Keratinocyte (primary cell): ENCODE data around the gene AUP1. TPM values are rescaled to one million over a fixed set of nuclear protein-coding genes. Genes with fewer than 3 reads are reported as not detected.

ENCODE experiments used
- DNase-seq: peaks from one replicate; pipeline ENCODE4 v3.0.0-alpha.2; 2011; ENCODE audit warnings: low read depth, missing footprints, low spot score
- FAIRE-seq: peaks from 2 replicates; lab custom pipeline; 2011; peaks lifted over from hg19 to GRCh38; lab: Jason Lieb, UNC
- H2AFZ ChIP-seq: 2 replicates; pipeline ENCODE4 v1.6.0; 2012; ENCODE audit warnings: low read length, control low read depth, inconsistent platforms; ENCODE audit not compliant: control insufficient read depth
- H3K27ac ChIP-seq: 2 replicates; pipeline ENCODE4 v1.5.1; 2011; ENCODE audit warnings: low read length; ENCODE audit not compliant: control insufficient read depth, insufficient read depth
- H3K27me3 ChIP-seq: 3 replicates; pipeline ENCODE4 v1.6.0; 2011; ENCODE audit warnings: low read length; ENCODE audit not compliant: control insufficient read depth, insufficient read depth; ENCODE audit errors: extremely low read depth
- H3K36me3 ChIP-seq, 2 experiments: 2 replicates in 1 of 2; 3 replicates in 1 of 2; pipeline ENCODE4 v1.5.1; 2011; ENCODE audit warnings: low read length in 2 of 2, mild to moderate bottlenecking in 1 of 2; ENCODE audit not compliant: control insufficient read depth in 2 of 2, insufficient read depth in 2 of 2; ENCODE audit errors: extremely low read depth in 1 of 2
- H3K4me1 ChIP-seq: 3 replicates; pipeline ENCODE4 v1.5.1; 2011; ENCODE audit warnings: low read length; ENCODE audit not compliant: control insufficient read depth, insufficient read depth; ENCODE audit errors: extremely low read depth
- H3K4me2 ChIP-seq: 3 replicates; pipeline ENCODE4 v1.6.0; 2011; ENCODE audit warnings: low read depth, low read length; ENCODE audit not compliant: control insufficient read depth, insufficient read depth; ENCODE audit errors: extremely low read depth
- H3K4me3 ChIP-seq, 3 experiments: fragments of 200-600 bp in 1 of 3; sonication (generic) in 1 of 3; 2 replicates in 2 of 3; 3 replicates in 1 of 3; pipeline ENCODE4 v1.5.1; 2011 to 2016; ENCODE audit warnings: low read length in 3 of 3, mild to moderate bottlenecking in 3 of 3, control low read depth in 2 of 3, inconsistent platforms in 1 of 3, low read depth in 1 of 3, mixed read lengths in 1 of 3, mixed run types in 1 of 3, moderate library complexity in 1 of 3; ENCODE audit not compliant: control insufficient read depth in 2 of 3, insufficient read depth in 2 of 3; ENCODE audit errors: extremely low read depth in 1 of 3
- H3K79me2 ChIP-seq: 2 replicates; pipeline ENCODE4 v1.6.0; 2012; ENCODE audit warnings: low read length; ENCODE audit not compliant: control insufficient read depth, insufficient read depth
- H3K9ac ChIP-seq: 3 replicates; pipeline ENCODE4 v1.6.0; 2011; ENCODE audit warnings: low read length; ENCODE audit not compliant: control insufficient read depth, insufficient read depth; ENCODE audit errors: extremely low read depth
- H3K9me1 ChIP-seq: 3 replicates; pipeline ENCODE4 v1.6.0; 2011; ENCODE audit warnings: low read length; ENCODE audit not compliant: control insufficient read depth, insufficient read depth; ENCODE audit errors: extremely low read depth
- H3K9me3 ChIP-seq: 2 replicates; pipeline ENCODE4 v1.5.1; 2012; ENCODE audit warnings: low read depth, low read length; ENCODE audit not compliant: control insufficient read depth
- H4K20me1 ChIP-seq: 3 replicates; pipeline ENCODE4 v1.6.0; 2011; ENCODE audit warnings: low read length; ENCODE audit not compliant: control insufficient read depth, insufficient read depth; ENCODE audit errors: extremely low read depth
- EZH2 ChIP-seq: IDR thresholded peaks from one replicate; pipeline ENCODE4 v1.6.1; 2012; ENCODE audit warnings: inconsistent platforms, mild to moderate bottlenecking, low read length, moderate library complexity
- dilution Hi-C: fragments of 300-500 bp; cut with MboI; formaldehyde crosslinking; loops from one replicate; pipeline ENCODE4 v1.7.0; 2020; ENCODE audit warnings: low sequenced_read_pairs; ENCODE audit not compliant: extremely low pct_ligation_motif_present
- polyA plus RNA-seq, 5 experiments: library from polyadenylated mRNA; depleted of rRNA in 3 of 5; stranded (reverse) in 3 of 5; stranded (forward) in 1 of 5; unstranded in 1 of 5; fragments of >200 nt; gene quantifications; 1 replicate in 1 of 5; 2 replicates in 3 of 5; 3 replicates in 1 of 5; pipeline versions ENCODE4 v1.2.1 to v1.2.3, GENCODE V29; 2011 to 2012; ENCODE audit warnings: missing spikeins in 2 of 5, low read depth in 1 of 5, low replicate concordance in 1 of 5
- TF ChIP-seq, protein P1 (sequence below), 3 experiments: IDR thresholded peaks in 1 of 3; conservative IDR thresholded peaks in 1 of 3; optimal IDR thresholded peaks in 1 of 3; 2 replicates in 2 of 3; 3 replicates in 1 of 3; pipeline versions ENCODE3 to v1.5.1; 2011; ENCODE audit warnings: low read length in 3 of 3, mild to moderate bottlenecking in 3 of 3, moderate library complexity in 2 of 3, control low read depth in 1 of 3, inconsistent platforms in 1 of 3; ENCODE audit not compliant: insufficient read depth in 2 of 3; ENCODE audit errors: extremely low read depth in 1 of 3

Gene AUP1
- polyA plus RNA-seq, 1 donor (not counting 4 experiments of a cell fraction or from before 2014, with no cell fraction given) = 94.9 TPM

DNA sequence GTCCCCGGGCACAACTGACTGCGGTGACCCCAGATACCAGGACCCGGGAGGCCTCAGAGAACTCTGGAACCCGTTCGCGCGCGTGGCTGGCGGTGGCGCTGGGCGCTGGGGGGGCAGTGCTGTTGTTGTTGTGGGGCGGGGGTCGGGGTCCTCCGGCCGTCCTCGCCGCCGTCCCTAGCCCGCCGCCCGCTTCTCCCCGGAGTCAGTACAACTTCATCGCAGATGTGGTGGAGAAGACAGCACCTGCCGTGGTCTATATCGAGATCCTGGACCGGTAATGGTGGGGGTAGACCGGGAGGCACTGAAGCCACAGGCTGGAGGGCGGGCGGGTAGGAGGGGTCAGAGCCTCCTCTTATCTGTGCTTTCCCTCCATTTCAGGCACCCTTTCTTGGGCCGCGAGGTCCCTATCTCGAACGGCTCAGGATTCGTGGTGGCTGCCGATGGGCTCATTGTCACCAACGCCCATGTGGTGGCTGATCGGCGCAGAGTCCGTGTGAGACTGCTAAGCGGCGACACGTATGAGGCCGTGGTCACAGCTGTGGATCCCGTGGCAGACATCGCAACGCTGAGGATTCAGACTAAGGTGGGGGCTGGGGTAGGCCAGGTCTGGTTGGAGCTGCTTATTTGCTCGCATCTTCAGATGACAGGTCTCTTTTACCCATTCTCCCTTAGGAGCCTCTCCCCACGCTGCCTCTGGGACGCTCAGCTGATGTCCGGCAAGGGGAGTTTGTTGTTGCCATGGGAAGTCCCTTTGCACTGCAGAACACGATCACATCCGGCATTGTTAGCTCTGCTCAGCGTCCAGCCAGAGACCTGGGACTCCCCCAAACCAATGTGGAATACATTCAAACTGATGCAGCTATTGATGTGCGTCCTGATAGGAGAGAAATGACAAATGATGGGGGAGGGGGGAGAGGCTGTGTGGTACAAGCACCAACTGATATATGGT is 1.0 kb upstream of the AUP1 start:
- peak overlapping the region; percentile 98 for H3K9ac ChIP-seq
- dilution Hi-C loops = no loop called here
- H2AFZ ChIP-seq = peak overlapping the region; percentile 75
- H3K4me2 ChIP-seq = peak overlapping the region; percentile 80
- H4K20me1 ChIP-seq = no peaks in the 10 kb centered on the region
- peaks cover 32% of the 10 kb centered on the region for H3K4me1 ChIP-seq
- FAIRE-seq = no peak
- H3K4me3 ChIP-seq = peak overlapping the region; percentile 73 to 93 (median 86)
- peaks cover 25 to 33% of the 10 kb centered on the region in 2 experiments for H3K36me3 ChIP-seq
- TF ChIP-seq, protein P1, sequence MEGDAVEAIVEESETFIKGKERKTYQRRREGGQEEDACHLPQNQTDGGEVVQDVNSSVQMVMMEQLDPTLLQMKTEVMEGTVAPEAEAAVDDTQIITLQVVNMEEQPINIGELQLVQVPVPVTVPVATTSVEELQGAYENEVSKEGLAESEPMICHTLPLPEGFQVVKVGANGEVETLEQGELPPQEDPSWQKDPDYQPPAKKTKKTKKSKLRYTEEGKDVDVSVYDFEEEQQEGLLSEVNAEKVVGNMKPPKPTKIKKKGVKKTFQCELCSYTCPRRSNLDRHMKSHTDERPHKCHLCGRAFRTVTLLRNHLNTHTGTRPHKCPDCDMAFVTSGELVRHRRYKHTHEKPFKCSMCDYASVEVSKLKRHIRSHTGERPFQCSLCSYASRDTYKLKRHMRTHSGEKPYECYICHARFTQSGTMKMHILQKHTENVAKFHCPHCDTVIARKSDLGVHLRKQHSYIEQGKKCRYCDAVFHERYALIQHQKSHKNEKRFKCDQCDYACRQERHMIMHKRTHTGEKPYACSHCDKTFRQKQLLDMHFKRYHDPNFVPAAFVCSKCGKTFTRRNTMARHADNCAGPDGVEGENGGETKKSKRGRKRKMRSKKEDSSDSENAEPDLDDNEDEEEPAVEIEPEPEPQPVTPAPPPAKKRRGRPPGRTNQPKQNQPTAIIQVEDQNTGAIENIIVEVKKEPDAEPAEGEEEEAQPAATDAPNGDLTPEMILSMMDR (optimal IDR thresholded peaks at IDR 0.05 in 1 of 3, IDR thresholded peaks at IDR 0.05 in 1 of 3, conservative IDR thresholded peaks at IDR 0.05 in 1 of 3; ENCODE audit: extremely low read depth in 1 of 3, insufficient read depth in 2 of 3, low read length in 3 of 3) = no peak
- TF ChIP-seq EZH2 = no peak
- peak overlapping the region; percentile 92 for H3K27ac ChIP-seq
- peaks cover 36% of the 10 kb centered on the region for H3K79me2 ChIP-seq
- H3K27me3 ChIP-seq = no peaks in the 10 kb centered on the region
- no peaks in the 10 kb centered on the region for H3K9me3 ChIP-seq
- no peak for DNase-seq
- H3K9me1 ChIP-seq = no peaks in the 10 kb centered on the region

DNA sequence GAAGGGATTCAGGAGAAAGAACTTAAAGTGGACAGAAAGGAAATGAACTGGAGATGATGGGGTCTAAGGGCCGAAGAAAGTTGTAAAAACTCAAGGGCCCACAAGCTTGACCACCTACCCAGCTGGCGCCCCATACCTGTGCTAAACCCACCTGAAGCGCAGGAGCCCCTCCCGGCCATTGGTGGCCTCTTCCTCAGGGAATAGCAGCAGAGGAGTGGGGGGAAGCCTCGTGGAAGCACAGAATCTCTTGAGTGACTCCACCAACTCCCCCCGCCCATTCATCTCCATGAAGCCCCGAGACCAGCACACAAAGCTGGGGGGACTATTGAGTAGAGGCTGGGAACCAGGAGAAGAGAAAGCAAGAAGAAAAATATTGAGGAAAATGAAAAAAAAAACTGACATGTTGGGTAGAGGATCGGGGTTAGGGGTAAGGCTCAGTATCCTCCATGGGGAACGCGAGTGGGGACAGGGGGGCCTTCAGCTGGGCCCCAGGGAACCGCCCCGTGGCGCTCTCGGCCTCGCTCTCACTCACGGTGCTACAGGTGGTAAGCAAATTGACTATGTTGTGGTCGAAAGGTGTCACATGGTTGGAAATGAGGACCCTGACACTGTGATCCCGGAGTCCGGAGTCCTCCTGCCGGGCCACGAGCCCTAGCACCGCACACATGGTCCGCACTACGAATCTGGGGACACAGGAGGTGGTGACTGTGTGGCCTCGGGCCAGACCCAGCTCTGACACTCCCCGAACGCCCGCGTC is 728 bp downstream of the AUP1 start:
- Histone ChIP-seq H4K20me1 (no peaks in the 10 kb centered on the region), H2AFZ (peak overlapping the region; percentile 95)

More for the DNA sequence above, 728 bp downstream of the AUP1 start:
- dilution Hi-C loops = no loop called here
- H3K4me1 ChIP-seq = peaks cover 36% of the 10 kb centered on the region
- peak overlapping the region; percentile 92 for H3K27ac ChIP-seq
- no peaks in the 10 kb centered on the region for H3K9me3 ChIP-seq
- DNase-seq (no peak), FAIRE-seq (no peak)
- peak overlapping the region; percentile 73 to 93 (median 83) for H3K4me3 ChIP-seq
- peak overlapping the region; percentile 75 for H3K4me2 ChIP-seq
- peaks cover 25 to 35% of the 10 kb centered on the region in 2 experiments for H3K36me3 ChIP-seq
- peaks cover 36% of the 10 kb centered on the region for H3K79me2 ChIP-seq
- TF ChIP-seq, protein P1 (optimal IDR thresholded peaks at IDR 0.05 in 1 of 3, IDR thresholded peaks at IDR 0.05 in 1 of 3, conservative IDR thresholded peaks at IDR 0.05 in 1 of 3; ENCODE audit: extremely low read depth in 1 of 3, insufficient read depth in 2 of 3, low read length in 3 of 3) = peak in 1 of 3 experiments; percentile 12
- no peak for TF ChIP-seq EZH2
- H3K27me3 ChIP-seq = no peaks in the 10 kb centered on the region
- H3K9me1 ChIP-seq = no peaks in the 10 kb centered on the region
- H3K9ac ChIP-seq = peak overlapping the region; percentile 98
